ENCODE results near the gene VIPR1. TPM values are rescaled to one million over a fixed set of nuclear protein-coding genes. Genes with fewer than 3 reads are reported as not detected.

Gene VIPR1
- total RNA-seq, 1 donor from 2014 or later, result 5.8 TPM

- peak; percentile 32 for ATAC-seq
- intact Hi-C loops (cut with DNase I), result no loop called here
- no peak for DNase-seq (ENCODE audit: low spot score)
Observed at GRCh38 chr3:42492508-42493080, 9.8 kb upstream of the VIPR1 start.

GRCh38 chr3:42493126-42493797 is 9.2 kb upstream of the VIPR1 start:
- peak; percentile 21 for DNase-seq (ENCODE audit: low spot score)
- no peak for ATAC-seq
- intact Hi-C loops (cut with DNase I), result no loop called here

- DNase-seq (ENCODE audit: low spot score) (peak; percentile 43), ATAC-seq (no peak)
- intact Hi-C loops (cut with DNase I), result no loop called here
Observed at GRCh38 chr3:42493798-42494151, 8.7 kb upstream of the VIPR1 start.

- DNase-seq (ENCODE audit: low spot score) (no peak), ATAC-seq (no peak)
- intact Hi-C loops (cut with DNase I), result no loop called here
Observed at GRCh38 chr3:42495393-42495792, 7.0 kb upstream of the VIPR1 start.

GRCh38 chr3:42497009-42497731 is 5.3 kb upstream of the VIPR1 start:
- no peak for ATAC-seq
- DNase-seq (ENCODE audit: low spot score), result peak; percentile 40
- intact Hi-C loops (cut with DNase I), result no loop called here

- ATAC-seq (no peak), DNase-seq (ENCODE audit: low spot score) (no peak)
- intact Hi-C loops (cut with DNase I), result no loop called here
Observed at GRCh38 chr3:42498034-42498433, 4.4 kb upstream of the VIPR1 start.

- ATAC-seq (no peak), DNase-seq (ENCODE audit: low spot score) (peak; percentile 42)
- intact Hi-C loops (cut with DNase I), result no loop called here
Observed at GRCh38 chr3:42498791-42499477, 3.5 kb upstream of the VIPR1 start.

GRCh38 chr3:42499478-42499871 is 3.0 kb upstream of the VIPR1 start:
- ATAC-seq, result no peak
- DNase-seq (ENCODE audit: low spot score), result peak; percentile 30
- intact Hi-C loops (cut with DNase I), result no loop called here

GRCh38 chr3:42500091-42500490 is 2.4 kb upstream of the VIPR1 start:
- intact Hi-C loops (cut with DNase I), result no loop called here
- DNase-seq (ENCODE audit: low spot score) (peak; percentile 9), ATAC-seq (no peak)

- intact Hi-C loops (cut with DNase I), result no loop called here
- no peak for ATAC-seq
- DNase-seq (ENCODE audit: low spot score), result peak; percentile 30
Observed at GRCh38 chr3:42500909-42501308, 1.5 kb upstream of the VIPR1 start.

- intact Hi-C loops (cut with DNase I), result no loop called here
- ATAC-seq, result no peak
- peak; percentile 56 for DNase-seq (ENCODE audit: low spot score)
Observed at GRCh38 chr3:42501321-42501680, 1.1 kb upstream of the VIPR1 start.

GRCh38 chr3:42501681-42502428 is 588 bp upstream of the VIPR1 start:
- ATAC-seq, result peak; percentile 73
- intact Hi-C loops (cut with DNase I), result no loop called here
- DNase-seq (ENCODE audit: low spot score), result peak; percentile 67

- DNase-seq (ENCODE audit: low spot score) (peak; percentile 41), ATAC-seq (no peak)
- intact Hi-C loops (cut with DNase I), result no loop called here
Observed at GRCh38 chr3:42503251-42503924, 945 bp downstream of the VIPR1 start.

GRCh38 chr3:42503957-42504333 is 1.5 kb downstream of the VIPR1 start:
- DNase-seq (ENCODE audit: low spot score) (peak; percentile 26), ATAC-seq (no peak)
- intact Hi-C loops (cut with DNase I), result no loop called here

- DNase-seq (ENCODE audit: low spot score), result peak; percentile 38
- ATAC-seq, result no peak
- intact Hi-C loops (cut with DNase I), result no loop called here
Observed at GRCh38 chr3:42504334-42505127, 2.1 kb downstream of the VIPR1 start.

GRCh38 chr3:42505128-42505848 is 2.8 kb downstream of the VIPR1 start:
- ATAC-seq (no peak), DNase-seq (ENCODE audit: low spot score) (peak; percentile 38)
- intact Hi-C loops (cut with DNase I), result no loop called here

- intact Hi-C loops (cut with DNase I), result no loop called here
- ATAC-seq, result no peak
- peak; percentile 23 for DNase-seq (ENCODE audit: low spot score)
Observed at GRCh38 chr3:42505849-42506410, 3.5 kb downstream of the VIPR1 start.

Measured in sciatic nerve (tissue), 2 donors.